ENCODE data around the gene TUBGCP3.

TUBGCP3 gene

DNA sequence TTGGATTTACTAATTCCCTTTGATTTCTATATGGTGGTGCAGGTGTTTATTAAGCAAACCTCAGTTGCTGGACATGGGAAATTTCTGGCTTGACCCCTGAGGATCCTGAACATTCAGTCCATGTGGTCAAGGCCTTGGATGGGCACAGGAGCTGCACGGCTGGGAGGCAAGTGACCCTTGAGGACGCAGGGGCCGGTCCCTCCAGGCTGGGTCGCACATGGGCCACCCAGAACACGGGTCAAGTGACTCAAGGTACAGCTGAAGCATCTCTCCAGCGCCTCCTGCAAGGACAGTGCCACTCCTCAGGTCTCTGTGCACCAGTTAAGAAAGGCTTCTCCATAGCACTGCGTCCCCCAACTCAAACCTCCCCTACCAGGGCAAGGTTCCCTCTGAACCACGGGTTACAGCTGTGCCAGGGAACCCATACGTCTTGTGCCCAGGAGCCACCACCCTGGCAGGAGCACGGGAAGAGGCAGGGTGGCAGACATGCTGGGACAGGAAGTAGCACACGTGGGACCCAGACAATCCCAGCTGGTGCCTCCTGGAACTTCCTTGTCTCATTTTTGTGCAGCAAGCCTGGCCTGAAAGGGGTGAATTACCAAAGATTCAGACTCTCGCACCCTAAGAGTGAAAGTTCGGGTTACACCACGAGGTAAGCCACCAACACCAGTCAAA, 118.7 kb downstream of the TUBGCP3 start:
- Histone ChIP-seq H3K27ac (ENCODE audit: low read depth, low read length) (no peak overlapping the region), H3K9ac (ENCODE audit: low read length) (no peak overlapping the region), H3K9me2 (replicated peaks; ENCODE audit: insufficient read depth, low read length) (no peaks in the 10 kb centered on the region), H3K9me3 (ENCODE audit: insufficient read depth, low read length) (no peaks in the 10 kb centered on the region), H3K4me2 (ENCODE audit: low read depth, low read length, poor library complexity, severe bottlenecking) (no peak overlapping the region), H3K36me3 (ENCODE audit: low read length) (no peaks in the 10 kb centered on the region), H3K27me3 (ENCODE audit: low read length) (no peaks in the 10 kb centered on the region), H3K4me3 (ENCODE audit: insufficient read depth, low read length, poor library complexity, severe bottlenecking) (no peak overlapping the region), H3K79me2 (ENCODE audit: insufficient read depth, low read length) (no peaks in the 10 kb centered on the region), H4K20me1 (ENCODE audit: low read depth, low read length) (no peaks in the 10 kb centered on the region), H3F3A (ENCODE audit: insufficient read depth) (no peaks in the 10 kb centered on the region), H2AFZ (ENCODE audit: low read depth, low read length, severe bottlenecking) (no peak overlapping the region)
- TF ChIP-seq EZH2phosphoT487 (conservative IDR thresholded peaks at IDR 0.05; ENCODE audit: low read length), result no peak
- TF ChIP-seq, protein P1, sequence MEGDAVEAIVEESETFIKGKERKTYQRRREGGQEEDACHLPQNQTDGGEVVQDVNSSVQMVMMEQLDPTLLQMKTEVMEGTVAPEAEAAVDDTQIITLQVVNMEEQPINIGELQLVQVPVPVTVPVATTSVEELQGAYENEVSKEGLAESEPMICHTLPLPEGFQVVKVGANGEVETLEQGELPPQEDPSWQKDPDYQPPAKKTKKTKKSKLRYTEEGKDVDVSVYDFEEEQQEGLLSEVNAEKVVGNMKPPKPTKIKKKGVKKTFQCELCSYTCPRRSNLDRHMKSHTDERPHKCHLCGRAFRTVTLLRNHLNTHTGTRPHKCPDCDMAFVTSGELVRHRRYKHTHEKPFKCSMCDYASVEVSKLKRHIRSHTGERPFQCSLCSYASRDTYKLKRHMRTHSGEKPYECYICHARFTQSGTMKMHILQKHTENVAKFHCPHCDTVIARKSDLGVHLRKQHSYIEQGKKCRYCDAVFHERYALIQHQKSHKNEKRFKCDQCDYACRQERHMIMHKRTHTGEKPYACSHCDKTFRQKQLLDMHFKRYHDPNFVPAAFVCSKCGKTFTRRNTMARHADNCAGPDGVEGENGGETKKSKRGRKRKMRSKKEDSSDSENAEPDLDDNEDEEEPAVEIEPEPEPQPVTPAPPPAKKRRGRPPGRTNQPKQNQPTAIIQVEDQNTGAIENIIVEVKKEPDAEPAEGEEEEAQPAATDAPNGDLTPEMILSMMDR (IDR thresholded peaks at IDR 0.05; ENCODE audit: insufficient read depth, low read length, poor library complexity, severe bottlenecking), result no peak

GRCh38 chr13:112468069-112468468, 119.9 kb downstream of the TUBGCP3 start:
- Histone ChIP-seq H3F3A (ENCODE audit: insufficient read depth) (no peaks in the 10 kb centered on the region), H3K79me2 (ENCODE audit: insufficient read depth, low read length) (no peaks in the 10 kb centered on the region), H3K27ac (ENCODE audit: low read depth, low read length) (no peak overlapping the region), H4K20me1 (ENCODE audit: low read depth, low read length) (no peaks in the 10 kb centered on the region), H3K9ac (ENCODE audit: low read length) (no peak overlapping the region), H3K9me3 (ENCODE audit: insufficient read depth, low read length) (no peaks in the 10 kb centered on the region), H3K27me3 (ENCODE audit: low read length) (no peaks in the 10 kb centered on the region), H3K9me2 (replicated peaks; ENCODE audit: insufficient read depth, low read length) (no peaks in the 10 kb centered on the region), H2AFZ (ENCODE audit: low read depth, low read length, severe bottlenecking) (no peak overlapping the region), H3K4me2 (ENCODE audit: low read depth, low read length, poor library complexity, severe bottlenecking) (no peak overlapping the region), H3K36me3 (ENCODE audit: low read length) (no peaks in the 10 kb centered on the region; the same call in 1 of the 2 replicates), H3K4me3 (ENCODE audit: insufficient read depth, low read length, poor library complexity, severe bottlenecking) (no peak overlapping the region)
- TF ChIP-seq EZH2phosphoT487 (conservative IDR thresholded peaks at IDR 0.05; ENCODE audit: low read length), result no peak
- TF ChIP-seq, protein P1 (IDR thresholded peaks at IDR 0.05; ENCODE audit: insufficient read depth, low read length, poor library complexity, severe bottlenecking), result no peak

- no peak overlapping the region for H3K4me2 ChIP-seq (ENCODE audit: low read depth, low read length, poor library complexity, severe bottlenecking)
- no peaks in the 10 kb centered on the region; the same call in 1 of the 2 replicates for H3K36me3 ChIP-seq (ENCODE audit: low read length)
- H3K4me3 ChIP-seq (ENCODE audit: insufficient read depth, low read length, poor library complexity, severe bottlenecking), result no peak overlapping the region
- no peak overlapping the region for H3K27ac ChIP-seq (ENCODE audit: low read depth, low read length)
- no peaks in the 10 kb centered on the region for H4K20me1 ChIP-seq (ENCODE audit: low read depth, low read length)
- H2AFZ ChIP-seq (ENCODE audit: low read depth, low read length, severe bottlenecking), result no peak overlapping the region
- no peaks in the 10 kb centered on the region for H3F3A ChIP-seq (ENCODE audit: insufficient read depth)
- no peak for TF ChIP-seq EZH2phosphoT487 (conservative IDR thresholded peaks at IDR 0.05; ENCODE audit: low read length)
- TF ChIP-seq, protein P1 (IDR thresholded peaks at IDR 0.05; ENCODE audit: insufficient read depth, low read length, poor library complexity, severe bottlenecking), result no peak
- H3K9ac ChIP-seq (ENCODE audit: low read length), result no peak overlapping the region
- H3K9me2 ChIP-seq (replicated peaks; ENCODE audit: insufficient read depth, low read length), result no peaks in the 10 kb centered on the region
- no peaks in the 10 kb centered on the region for H3K79me2 ChIP-seq (ENCODE audit: insufficient read depth, low read length)
- no peaks in the 10 kb centered on the region for H3K27me3 ChIP-seq (ENCODE audit: low read length)
- H3K9me3 ChIP-seq (ENCODE audit: insufficient read depth, low read length), result no peaks in the 10 kb centered on the region
These were observed 120.7 kb downstream of the TUBGCP3 start for GRCh38 chr13:112467236-112467635.

Measured in SU-DHL-6 (cell line).